ENCODE results near the gene HS6ST2. TPM values are rescaled to one million over a fixed set of nuclear protein-coding genes. Genes with fewer than 3 reads are reported as not detected.
A peak's percentile ranks its signal among the peaks of the same experiment; 100 is the strongest.

The HS6ST2 gene
- total and polyA plus RNA-seq, 2 experiments from 2014 or later: not detected

DNA sequence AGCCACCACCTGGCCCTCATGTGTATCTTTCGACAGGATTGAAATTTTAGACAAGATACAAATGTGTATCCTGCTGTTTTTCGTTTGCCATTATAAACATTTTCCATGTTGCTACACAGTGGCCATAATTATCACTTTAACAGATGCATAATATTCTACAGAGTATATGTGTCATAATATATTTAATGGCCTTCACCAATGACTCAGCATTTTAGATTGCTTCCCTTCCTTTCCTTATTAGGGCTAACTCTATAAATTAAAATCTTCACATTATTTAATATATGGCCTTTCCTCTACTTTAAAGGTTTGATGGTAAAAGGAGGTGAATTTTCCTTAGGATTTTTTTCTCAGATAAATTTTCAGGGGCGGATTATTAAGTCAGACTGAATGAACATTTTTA, 97.4 kb downstream of the HS6ST2 start:
- Histone ChIP-seq H3F3A (ENCODE audit: insufficient read depth) (no peaks in the 10 kb centered on the region), H3K36me3 (ENCODE audit: low read depth) (no peaks in the 10 kb centered on the region), H3K4me2 (ENCODE audit: unreplicated experiment) (no peak overlapping the region), H3K27me3 (replicated peaks; ENCODE audit: insufficient read depth) (no peaks in the 10 kb centered on the region), H3K9ac (no peak overlapping the region), H3K4me1 (ENCODE audit: insufficient read depth) (no peaks in the 10 kb centered on the region), H4K20me1 (ENCODE audit: insufficient read depth) (no peaks in the 10 kb centered on the region), H3K9me2 (ENCODE audit: insufficient read depth) (no peaks in the 10 kb centered on the region), H3K9me3 (ENCODE audit: low read depth) (no peaks in the 10 kb centered on the region), H3K79me2 (ENCODE audit: insufficient read depth) (no peaks in the 10 kb centered on the region), H3K27ac (no peak overlapping the region), H3K4me3 (no peak overlapping the region), H2AFZ (no peak overlapping the region)
- no peak for TF ChIP-seq EZH2 (IDR thresholded peaks at IDR 0.05; ENCODE audit: insufficient read depth, poor library complexity, severe bottlenecking)
- DNase-seq: no peak
- in situ Hi-C loops (cut with MboI): no loop called here
- WGBS, 2 experiments (ENCODE audit: low coverage in 1 of 2, low lambda C conversion rate in 2 of 2, missing lambda C conversion rate in 2 of 2): 35 to 36% methylated on average over 3 of the region's 3 CpGs

DNA sequence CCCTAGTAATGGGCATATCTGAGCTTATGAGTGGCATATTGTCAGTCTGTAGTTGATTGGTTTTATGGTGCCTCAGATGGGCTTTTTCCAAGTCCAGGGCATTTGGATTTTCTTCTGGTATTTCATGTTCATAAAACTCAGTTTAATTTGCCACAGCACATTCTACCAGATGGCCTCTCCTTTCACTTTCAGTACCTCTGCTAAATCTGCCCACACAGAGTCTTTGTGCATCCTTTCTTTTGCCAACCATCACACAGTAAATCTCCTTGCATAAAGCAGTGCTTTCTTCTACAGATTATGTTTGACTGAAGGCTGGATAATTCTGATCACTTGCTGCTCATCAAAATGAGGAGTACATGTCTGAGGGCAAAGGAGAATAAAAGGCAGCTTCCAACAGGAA, 98.2 kb downstream of the HS6ST2 start:
- Histone ChIP-seq H3K9me2 (ENCODE audit: insufficient read depth) (no peaks in the 10 kb centered on the region), H3K9me3 (ENCODE audit: low read depth) (no peaks in the 10 kb centered on the region), H2AFZ (no peak overlapping the region), H3K79me2 (ENCODE audit: insufficient read depth) (no peaks in the 10 kb centered on the region), H3F3A (ENCODE audit: insufficient read depth) (no peaks in the 10 kb centered on the region), H3K4me3 (no peak overlapping the region), H3K9ac (no peak overlapping the region), H3K27ac (no peak overlapping the region), H3K4me1 (ENCODE audit: insufficient read depth) (no peaks in the 10 kb centered on the region), H3K4me2 (ENCODE audit: unreplicated experiment) (no peak overlapping the region), H3K27me3 (replicated peaks; ENCODE audit: insufficient read depth) (no peaks in the 10 kb centered on the region), H3K36me3 (ENCODE audit: low read depth) (no peaks in the 10 kb centered on the region), H4K20me1 (ENCODE audit: insufficient read depth) (no peaks in the 10 kb centered on the region)
- in situ Hi-C loops (cut with MboI): no loop called here
- no peak for DNase-seq
- TF ChIP-seq EZH2phosphoT487 (IDR thresholded peaks at IDR 0.05; ENCODE audit: insufficient read depth, low read depth) (no peak), EZH2 (IDR thresholded peaks at IDR 0.05; ENCODE audit: insufficient read depth, poor library complexity, severe bottlenecking) (no peak)

DNA sequence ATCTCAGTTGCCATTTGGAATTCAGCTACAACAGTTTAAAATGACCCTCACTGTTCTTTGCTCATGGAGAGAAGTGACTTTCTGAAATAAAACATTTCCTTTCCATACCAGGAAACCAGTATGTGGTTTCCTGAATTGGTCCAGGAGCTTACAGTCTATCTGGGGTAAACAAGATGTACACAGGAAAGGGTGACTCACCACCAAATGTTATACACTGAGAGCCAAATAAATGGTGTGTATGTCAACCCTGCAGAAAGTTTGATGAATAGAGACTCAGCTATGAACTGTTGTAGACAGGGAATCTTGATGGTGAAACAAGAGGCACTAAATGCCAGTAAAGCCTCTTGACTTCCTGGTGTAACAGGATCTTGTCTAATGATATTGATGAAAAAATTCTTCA, 100.4 kb downstream of the HS6ST2 start:
- Histone ChIP-seq H4K20me1 (ENCODE audit: insufficient read depth) (no peaks in the 10 kb centered on the region), H3K27me3 (replicated peaks; ENCODE audit: insufficient read depth) (no peaks in the 10 kb centered on the region), H3K4me3 (no peak overlapping the region), H3F3A (ENCODE audit: insufficient read depth) (no peaks in the 10 kb centered on the region), H3K9ac (no peak overlapping the region), H3K27ac (no peak overlapping the region), H3K36me3 (ENCODE audit: low read depth) (no peaks in the 10 kb centered on the region), H2AFZ (no peak overlapping the region), H3K79me2 (ENCODE audit: insufficient read depth) (no peaks in the 10 kb centered on the region), H3K4me1 (ENCODE audit: insufficient read depth) (no peaks in the 10 kb centered on the region), H3K4me2 (ENCODE audit: unreplicated experiment) (no peak overlapping the region), H3K9me3 (ENCODE audit: low read depth) (no peaks in the 10 kb centered on the region), H3K9me2 (ENCODE audit: insufficient read depth) (no peaks in the 10 kb centered on the region)
- no peak for DNase-seq
- TF ChIP-seq EZH2phosphoT487 (IDR thresholded peaks at IDR 0.05; ENCODE audit: insufficient read depth, low read depth): no peak
- no peak for TF ChIP-seq EZH2 (IDR thresholded peaks at IDR 0.05; ENCODE audit: insufficient read depth, poor library complexity, severe bottlenecking)
- in situ Hi-C loops (cut with MboI): no loop called here

DNA sequence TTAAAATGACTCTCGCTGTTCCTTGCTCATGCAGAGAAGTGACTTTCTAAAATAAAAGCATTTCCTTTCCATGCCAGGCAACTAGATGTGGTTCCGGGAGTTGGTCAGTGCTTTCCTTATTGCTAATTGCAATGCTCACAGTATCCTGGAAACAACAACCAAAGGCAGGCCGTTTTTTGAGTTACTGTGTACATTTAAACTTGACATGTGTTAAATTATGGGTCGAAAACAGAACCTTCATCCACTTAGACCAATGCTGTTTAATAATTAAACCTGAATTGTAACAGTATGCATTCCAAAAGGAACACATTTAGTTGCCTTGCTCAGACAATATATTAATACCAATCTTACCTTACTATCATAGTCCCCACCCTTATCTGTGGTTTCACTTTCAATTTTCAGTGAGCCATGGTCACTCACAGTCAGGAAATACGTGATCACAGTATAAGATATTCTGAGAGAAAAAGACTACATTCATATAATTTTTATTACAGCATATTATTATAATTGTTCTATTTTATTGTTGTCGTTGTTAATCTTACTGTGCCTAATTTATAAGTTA, 102.6 kb downstream of the HS6ST2 start:
- WGBS, 2 experiments (ENCODE audit: low coverage in 1 of 2, low lambda C conversion rate in 2 of 2, missing lambda C conversion rate in 2 of 2): 48 to 51% methylated on average over 6 of the region's 6 CpGs
- Histone ChIP-seq H3K9ac (no peak overlapping the region), H3K27ac (no peak overlapping the region), H4K20me1 (ENCODE audit: insufficient read depth) (no peaks in the 10 kb centered on the region), H3K79me2 (ENCODE audit: insufficient read depth) (no peaks in the 10 kb centered on the region), H2AFZ (no peak overlapping the region), H3K36me3 (ENCODE audit: low read depth) (no peaks in the 10 kb centered on the region), H3K9me3 (ENCODE audit: low read depth) (no peaks in the 10 kb centered on the region), H3K27me3 (replicated peaks; ENCODE audit: insufficient read depth) (no peaks in the 10 kb centered on the region), H3F3A (ENCODE audit: insufficient read depth) (no peaks in the 10 kb centered on the region), H3K4me1 (ENCODE audit: insufficient read depth) (no peaks in the 10 kb centered on the region), H3K9me2 (ENCODE audit: insufficient read depth) (no peaks in the 10 kb centered on the region), H3K4me3 (no peak overlapping the region), H3K4me2 (ENCODE audit: unreplicated experiment) (no peak overlapping the region)
- TF ChIP-seq EZH2 (IDR thresholded peaks at IDR 0.05; ENCODE audit: insufficient read depth, poor library complexity, severe bottlenecking) (no peak), EZH2phosphoT487 (IDR thresholded peaks at IDR 0.05; ENCODE audit: insufficient read depth, low read depth) (no peak)
- in situ Hi-C loops (cut with MboI): no loop called here
- no peak for DNase-seq

DNA sequence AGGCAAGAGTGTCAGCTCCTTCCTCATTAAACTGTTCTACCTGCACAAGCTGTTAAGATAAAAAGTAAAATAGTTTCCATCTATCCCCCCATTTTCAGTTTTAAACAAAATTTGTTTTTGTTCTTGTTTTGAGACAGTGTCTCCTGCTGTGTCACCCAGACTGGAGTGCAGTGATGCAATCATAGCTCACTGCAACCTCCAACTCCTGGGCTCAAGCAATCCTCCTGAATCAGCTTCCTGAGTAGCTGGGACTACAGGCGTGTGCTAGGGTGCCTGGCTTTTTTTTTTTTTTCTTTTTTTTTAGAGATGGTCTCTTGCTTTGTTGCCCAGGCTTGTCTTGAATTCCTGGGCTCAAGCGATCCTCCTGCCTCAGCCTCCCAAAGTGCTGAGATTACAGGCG, 105.4 kb downstream of the HS6ST2 start:
- Histone ChIP-seq H3F3A (ENCODE audit: insufficient read depth) (no peaks in the 10 kb centered on the region), H3K9ac (no peak overlapping the region), H3K27me3 (replicated peaks; ENCODE audit: insufficient read depth) (no peaks in the 10 kb centered on the region), H3K4me2 (ENCODE audit: unreplicated experiment) (no peak overlapping the region), H4K20me1 (ENCODE audit: insufficient read depth) (no peaks in the 10 kb centered on the region), H3K27ac (no peak overlapping the region), H3K9me2 (ENCODE audit: insufficient read depth) (no peaks in the 10 kb centered on the region), H2AFZ (no peak overlapping the region), H3K9me3 (ENCODE audit: low read depth) (no peaks in the 10 kb centered on the region), H3K4me3 (no peak overlapping the region), H3K36me3 (ENCODE audit: low read depth) (no peaks in the 10 kb centered on the region), H3K79me2 (ENCODE audit: insufficient read depth) (no peaks in the 10 kb centered on the region), H3K4me1 (ENCODE audit: insufficient read depth) (no peaks in the 10 kb centered on the region)
- WGBS, 2 experiments (ENCODE audit: low coverage in 1 of 2, low lambda C conversion rate in 2 of 2, missing lambda C conversion rate in 2 of 2): 41% methylated on average over 3 of the region's 3 CpGs; no CpG with 5 or more reads in 1 of the 2 experiments
- in situ Hi-C loops (cut with MboI): no loop called here
- TF ChIP-seq EZH2phosphoT487 (IDR thresholded peaks at IDR 0.05; ENCODE audit: insufficient read depth, low read depth) (no peak), EZH2 (IDR thresholded peaks at IDR 0.05; ENCODE audit: insufficient read depth, poor library complexity, severe bottlenecking) (no peak)
- DNase-seq: peak; percentile 1
